GM12878 (cell line): Measurements from ENCODE around the gene ERICH2.

Experiments
- BCL3 ChIP-seq: IDR thresholded peaks from 2 replicates; pipeline ENCODE4 v1.6.1; 2011; ENCODE audit warnings: borderline replicate concordance, low read depth, mild to moderate bottlenecking, moderate library complexity, low read length; ENCODE audit not compliant: insufficient read depth, poor library complexity, severe bottlenecking
- CEBPB ChIP-seq, 2 experiments: fragments of 150-350 bp in 1 of 2; IDR thresholded peaks; 2 replicates each; pipeline ENCODE4 v1.6.1; 2012 to 2014; ENCODE audit warnings: low read depth in 2 of 2, low read length in 2 of 2, borderline replicate concordance in 1 of 2, inconsistent platforms in 1 of 2
- FOXK2 ChIP-seq: fragments of 450-650 bp; IDR thresholded peaks from 2 replicates; pipeline ENCODE4 v1.6.1; 2017; ENCODE audit warnings: mild to moderate bottlenecking, moderate library complexity
- MXI1 ChIP-seq: fragments of 150-350 bp; IDR thresholded peaks from 2 replicates; pipeline ENCODE4 v1.6.1; 2011; ENCODE audit warnings: low read depth, mild to moderate bottlenecking, inconsistent platforms, low read length, improper control_type of control experiment
- POLR2A ChIP-seq: IDR thresholded peaks from 2 replicates; pipeline ENCODE4 v1.6.1; 2011; ENCODE audit warnings: low read depth, mild to moderate bottlenecking, low read length
- TF ChIP-seq, protein P1 (sequence below), 3 experiments: IDR thresholded peaks in 2 of 3; conservative IDR thresholded peaks in 1 of 3; 2 replicates each; pipeline ENCODE4 v1.5.1; 2011; ENCODE audit warnings: low read depth in 3 of 3, low read length in 3 of 3, mild to moderate bottlenecking in 3 of 3, control low read depth in 2 of 3, moderate library complexity in 2 of 3, inconsistent platforms in 1 of 3, mixed read lengths in 1 of 3; ENCODE audit not compliant: control insufficient read depth in 2 of 3, insufficient read depth in 1 of 3; ENCODE audit errors: extremely low read depth in 1 of 3

GRCh38 chr2:170745305-170745704, 24.9 kb upstream of the ERICH2 start:
- TF ChIP-seq MXI1 (no peak), BCL3 (no peak), FOXK2 (no peak), CEBPB (IDR thresholded peaks at IDR 0.05; ENCODE audit: borderline replicate concordance in 1 of 2, low read depth in 2 of 2, low read length in 2 of 2) (no peak), POLR2A (no peak)
- TF ChIP-seq, protein P1, sequence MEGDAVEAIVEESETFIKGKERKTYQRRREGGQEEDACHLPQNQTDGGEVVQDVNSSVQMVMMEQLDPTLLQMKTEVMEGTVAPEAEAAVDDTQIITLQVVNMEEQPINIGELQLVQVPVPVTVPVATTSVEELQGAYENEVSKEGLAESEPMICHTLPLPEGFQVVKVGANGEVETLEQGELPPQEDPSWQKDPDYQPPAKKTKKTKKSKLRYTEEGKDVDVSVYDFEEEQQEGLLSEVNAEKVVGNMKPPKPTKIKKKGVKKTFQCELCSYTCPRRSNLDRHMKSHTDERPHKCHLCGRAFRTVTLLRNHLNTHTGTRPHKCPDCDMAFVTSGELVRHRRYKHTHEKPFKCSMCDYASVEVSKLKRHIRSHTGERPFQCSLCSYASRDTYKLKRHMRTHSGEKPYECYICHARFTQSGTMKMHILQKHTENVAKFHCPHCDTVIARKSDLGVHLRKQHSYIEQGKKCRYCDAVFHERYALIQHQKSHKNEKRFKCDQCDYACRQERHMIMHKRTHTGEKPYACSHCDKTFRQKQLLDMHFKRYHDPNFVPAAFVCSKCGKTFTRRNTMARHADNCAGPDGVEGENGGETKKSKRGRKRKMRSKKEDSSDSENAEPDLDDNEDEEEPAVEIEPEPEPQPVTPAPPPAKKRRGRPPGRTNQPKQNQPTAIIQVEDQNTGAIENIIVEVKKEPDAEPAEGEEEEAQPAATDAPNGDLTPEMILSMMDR (IDR thresholded peaks at IDR 0.05 in 2 of 3, conservative IDR thresholded peaks at IDR 0.05 in 1 of 3; ENCODE audit: control insufficient read depth in 2 of 3, extremely low read depth in 1 of 3, insufficient read depth in 1 of 3, low read depth in 3 of 3, low read length in 3 of 3): no peak
